Neural crest cell (in vitro differentiated cells): Measurements from ENCODE around the gene SALL3. TPM values are rescaled to one million over a fixed set of nuclear protein-coding genes. Genes with fewer than 3 reads are reported as not detected.

Experiments used
- DNase-seq: peaks from one replicate; pipeline ENCODE4 v3.0.0; 2021; ENCODE audit warnings: low read depth, mixed read lengths, low spot score
- H3K27ac Mint-ChIP-seq: one replicate; pipeline ENCODE4 v1.8.0; 2021; ENCODE audit warnings: mild to moderate bottlenecking, mixed read lengths; ENCODE audit not compliant: unreplicated experiment
- H3K27me3 Mint-ChIP-seq: 2 replicates; pipeline ENCODE4 v1.8.0; 2021; ENCODE audit warnings: low read depth, mild to moderate bottlenecking, mixed read lengths
- H3K36me3 Mint-ChIP-seq: 2 replicates; pipeline ENCODE4 v1.8.0; 2021; ENCODE audit warnings: low read depth, mild to moderate bottlenecking, mixed read lengths
- H3K4me1 Mint-ChIP-seq: 2 replicates; pipeline ENCODE4 v1.8.0; 2021; ENCODE audit warnings: mixed read lengths
- H3K4me3 Mint-ChIP-seq: one replicate; pipeline ENCODE4 v1.8.0; 2021; ENCODE audit warnings: mild to moderate bottlenecking, mixed read lengths
- H3K9me3 Mint-ChIP-seq: 2 replicates; pipeline ENCODE4 v1.8.0; 2021; ENCODE audit warnings: mixed read lengths
- CTCF ChIP-seq: fragments of 200-600 bp; sonication (generic); conservative IDR thresholded peaks from 2 replicates; pipeline ENCODE4 v1.5.0; 2021; ENCODE audit warnings: antibody characterized with exemption, mild to moderate bottlenecking
- total RNA-seq: library from RNA; stranded (reverse); gene quantifications from 2 replicates; pipeline ENCODE4 v1.2.1, GENCODE V29; 2021

SALL3 gene
- total RNA-seq, 1 donor from 2014 or later, result 9.1 TPM

- Mint-ChIP-seq H3K4me1 (peaks cover 57% of the 10 kb centered on the region), H3K27ac (no peak overlapping the region), H3K4me3 (peak overlapping the region; percentile 85), H3K27me3 (peaks cover 76% of the 10 kb centered on the region), H3K36me3 (no peaks in the 10 kb centered on the region), H3K9me3 (no peaks in the 10 kb centered on the region)
- no peak for TF ChIP-seq CTCF
- no peak for DNase-seq
Observed at GRCh38 chr18:78981989-78982620, 2.5 kb downstream of the SALL3 start.

GRCh38 chr18:78983512-78983911 lies 3.9 kb downstream of the SALL3 start:
- DNase-seq, result no peak
- Mint-ChIP-seq H3K36me3 (no peaks in the 10 kb centered on the region), H3K4me1 (peaks cover 47% of the 10 kb centered on the region), H3K27me3 (peaks cover 76% of the 10 kb centered on the region), H3K4me3 (peak overlapping the region; percentile 17), H3K9me3 (no peaks in the 10 kb centered on the region), H3K27ac (no peak overlapping the region)
- no peak for TF ChIP-seq CTCF

- H3K27ac Mint-ChIP-seq, result no peak overlapping the region
- TF ChIP-seq CTCF, result peak; percentile 49
Observed at GRCh38 chr18:78984941-78985784, 5.5 kb downstream of the SALL3 start.

GRCh38 chr18:78986018-78986481 lies 6.4 kb downstream of the SALL3 start:
- peak; percentile 78 for TF ChIP-seq CTCF
- Mint-ChIP-seq H3K36me3 (no peaks in the 10 kb centered on the region), H3K27me3 (peaks cover 85% of the 10 kb centered on the region), H3K9me3 (no peaks in the 10 kb centered on the region), H3K4me3 (peak overlapping the region; percentile 76), H3K27ac (no peak overlapping the region), H3K4me1 (peaks cover 57% of the 10 kb centered on the region)
- DNase-seq, result peak; percentile 52

More at GRCh38 chr18:78984941-78985784, 5.5 kb downstream of the SALL3 start:
- Mint-ChIP-seq H3K36me3 (no peaks in the 10 kb centered on the region), H3K9me3 (no peaks in the 10 kb centered on the region), H3K4me3 (peak overlapping the region; percentile 70), H3K4me1 (peaks cover 48% of the 10 kb centered on the region), H3K27me3 (peaks cover 83% of the 10 kb centered on the region)
- DNase-seq, result peak; percentile 28

GRCh38 chr18:78991446-78991845 lies 11.8 kb downstream of the SALL3 start:
- no peak overlapping the region for H3K4me3 Mint-ChIP-seq
- peaks cover 18% of the 10 kb centered on the region for H3K4me1 Mint-ChIP-seq
- H3K27me3 Mint-ChIP-seq, result peaks cover 33% of the 10 kb centered on the region
- no peak for DNase-seq
- H3K27ac Mint-ChIP-seq, result no peak overlapping the region
- H3K36me3 Mint-ChIP-seq, result peaks cover 6% of the 10 kb centered on the region
- peaks cover 2% of the 10 kb centered on the region for H3K9me3 Mint-ChIP-seq
- no peak for TF ChIP-seq CTCF
